T-helper 2 cell treated with Interferon-gamma antibody and Interleukin-4, amounts not matched to agents 5 μg/mL and 100 μg/mL, for 36 hours (primary cell): Measurements from ENCODE around the gene KCNIP3.
A peak's percentile ranks its signal among the peaks of the same experiment; 100 is the strongest.

Source experiments
- DNase-seq: peaks from one replicate; pipeline ENCODE4 v3.0.0; 2021; ENCODE audit warnings: low spot score
- H3K27ac Mint-ChIP-seq: one replicate; pipeline ENCODE4 v1.8.0; 2021; ENCODE audit warnings: mild to moderate bottlenecking, mixed read lengths
- H3K27me3 Mint-ChIP-seq: one replicate; pipeline ENCODE4 v1.8.0; 2021; ENCODE audit warnings: low read depth, mixed read lengths
- H3K36me3 Mint-ChIP-seq: one replicate; pipeline ENCODE4 v1.8.0; 2021; ENCODE audit warnings: low read depth, mixed read lengths
- H3K4me1 Mint-ChIP-seq: one replicate; pipeline ENCODE4 v1.8.0; 2021; ENCODE audit warnings: low read depth, mixed read lengths
- H3K4me3 Mint-ChIP-seq: one replicate; pipeline ENCODE4 v1.8.0; 2022; ENCODE audit warnings: mild to moderate bottlenecking, moderate library complexity, mixed read lengths
- H3K9me3 Mint-ChIP-seq: one replicate; pipeline ENCODE4 v1.8.0; 2021; ENCODE audit warnings: mixed read lengths

The KCNIP3 gene

GRCh38 chr2:95345081-95345562 is 48.0 kb downstream of the KCNIP3 start:
- Mint-ChIP-seq H3K4me1 (no peaks in the 10 kb centered on the region), H3K27me3 (peaks cover 43% of the 10 kb centered on the region), H3K4me3 (peak overlapping the region; percentile 77), H3K9me3 (no peaks in the 10 kb centered on the region), H3K27ac (no peak overlapping the region), H3K36me3 (no peaks in the 10 kb centered on the region)
- no peak for DNase-seq

GRCh38 chr2:95345563-95346230 is 48.5 kb downstream of the KCNIP3 start:
- Mint-ChIP-seq H3K36me3 (no peaks in the 10 kb centered on the region), H3K9me3 (no peaks in the 10 kb centered on the region), H3K4me1 (no peaks in the 10 kb centered on the region), H3K27ac (no peak overlapping the region), H3K27me3 (peaks cover 43% of the 10 kb centered on the region), H3K4me3 (peak overlapping the region; percentile 77)
- peak; percentile 69 for DNase-seq

- H3K9me3 Mint-ChIP-seq, result no peaks in the 10 kb centered on the region
- DNase-seq, result peak; percentile 43
- H3K27me3 Mint-ChIP-seq, result peaks cover 43% of the 10 kb centered on the region
- H3K4me1 Mint-ChIP-seq, result no peaks in the 10 kb centered on the region
- no peaks in the 10 kb centered on the region for H3K36me3 Mint-ChIP-seq
- H3K4me3 Mint-ChIP-seq, result no peak overlapping the region
- H3K27ac Mint-ChIP-seq, result no peak overlapping the region
Measured at GRCh38 chr2:95346231-95346737, 49.1 kb downstream of the KCNIP3 start.

- H3K4me3 Mint-ChIP-seq, result no peak overlapping the region
- H3K4me1 Mint-ChIP-seq, result no peaks in the 10 kb centered on the region
- H3K36me3 Mint-ChIP-seq, result no peaks in the 10 kb centered on the region
- no peak overlapping the region for H3K27ac Mint-ChIP-seq
- DNase-seq, result peak; percentile 16
- H3K27me3 Mint-ChIP-seq, result peaks cover 38% of the 10 kb centered on the region
- H3K9me3 Mint-ChIP-seq, result no peaks in the 10 kb centered on the region
Measured at GRCh38 chr2:95346738-95347671, 49.9 kb downstream of the KCNIP3 start.

- Mint-ChIP-seq H3K4me3 (no peak overlapping the region), H3K4me1 (no peaks in the 10 kb centered on the region), H3K27me3 (peaks cover 35% of the 10 kb centered on the region), H3K27ac (no peak overlapping the region), H3K9me3 (no peaks in the 10 kb centered on the region), H3K36me3 (no peaks in the 10 kb centered on the region)
- DNase-seq, result no peak
Measured at GRCh38 chr2:95347681-95348608, 50.8 kb downstream of the KCNIP3 start.

GRCh38 chr2:95348609-95349567 is 51.7 kb downstream of the KCNIP3 start:
- Mint-ChIP-seq H3K27me3 (peaks cover 27% of the 10 kb centered on the region), H3K9me3 (no peaks in the 10 kb centered on the region), H3K4me3 (no peak overlapping the region), H3K4me1 (no peaks in the 10 kb centered on the region), H3K36me3 (no peaks in the 10 kb centered on the region), H3K27ac (no peak overlapping the region)
- DNase-seq, result no peak

- H3K4me1 Mint-ChIP-seq, result no peaks in the 10 kb centered on the region
- no peak overlapping the region for H3K4me3 Mint-ChIP-seq
- peaks cover 21% of the 10 kb centered on the region for H3K27me3 Mint-ChIP-seq
- no peaks in the 10 kb centered on the region for H3K36me3 Mint-ChIP-seq
- no peak overlapping the region for H3K27ac Mint-ChIP-seq
- no peaks in the 10 kb centered on the region for H3K9me3 Mint-ChIP-seq
- no peak for DNase-seq
Measured at GRCh38 chr2:95349568-95350322, 52.6 kb downstream of the KCNIP3 start.

- Mint-ChIP-seq H3K9me3 (no peaks in the 10 kb centered on the region), H3K4me1 (no peaks in the 10 kb centered on the region), H3K36me3 (no peaks in the 10 kb centered on the region), H3K27me3 (peaks cover 17% of the 10 kb centered on the region), H3K27ac (no peak overlapping the region), H3K4me3 (no peak overlapping the region)
- no peak for DNase-seq
Measured at GRCh38 chr2:95350368-95350767, 53.2 kb downstream of the KCNIP3 start.

- no peak for DNase-seq
- no peaks in the 10 kb centered on the region for H3K4me1 Mint-ChIP-seq
- H3K9me3 Mint-ChIP-seq, result no peaks in the 10 kb centered on the region
- no peaks in the 10 kb centered on the region for H3K36me3 Mint-ChIP-seq
- H3K27ac Mint-ChIP-seq, result no peak overlapping the region
- H3K4me3 Mint-ChIP-seq, result no peak overlapping the region
- peaks cover 13% of the 10 kb centered on the region for H3K27me3 Mint-ChIP-seq
Measured at GRCh38 chr2:95350774-95351597, 53.8 kb downstream of the KCNIP3 start.

- Mint-ChIP-seq H3K4me3 (no peak overlapping the region), H3K36me3 (no peaks in the 10 kb centered on the region), H3K4me1 (no peaks in the 10 kb centered on the region), H3K27ac (no peak overlapping the region), H3K9me3 (no peaks in the 10 kb centered on the region), H3K27me3 (peaks cover 13% of the 10 kb centered on the region)
- no peak for DNase-seq
Measured at GRCh38 chr2:95351598-95351915, 54.4 kb downstream of the KCNIP3 start.

GRCh38 chr2:95352310-95353054 is 55.3 kb downstream of the KCNIP3 start:
- Mint-ChIP-seq H3K4me3 (no peak overlapping the region), H3K27me3 (peaks cover 10% of the 10 kb centered on the region), H3K36me3 (no peaks in the 10 kb centered on the region), H3K4me1 (no peaks in the 10 kb centered on the region), H3K9me3 (no peaks in the 10 kb centered on the region), H3K27ac (no peak overlapping the region)
- no peak for DNase-seq
